Measurements from ENCODE around the gene STN1. TPM values are rescaled to one million over a fixed set of nuclear protein-coding genes. Genes with fewer than 3 reads are reported as not detected.

STN1 gene
- total and polyA plus RNA-seq, 7 donors = 15.3 to 22.7 (median 18.3) TPM

GRCh38 chr10:103949728-103950127, 31.7 kb upstream of the STN1 start:
- Histone ChIP-seq H3K36me3 (ENCODE audit: insufficient read depth in 1 of 2, low read depth in 1 of 2) (no peaks in the 10 kb centered on the region), H3K4me3 (no peak overlapping the region), H3K27ac (no peak overlapping the region), H3K4me1 (no peaks in the 10 kb centered on the region), H3K9me3 (no peaks in the 10 kb centered on the region), H3K27me3 (ENCODE audit: insufficient read depth in 3 of 3, low read length in 2 of 3) (no peaks in the 10 kb centered on the region)
- 73 to 77% (median 74%) methylated on average over 4 of the region's 4 CpGs for WGBS, 3 donors
- ATAC-seq = no peak
- intact Hi-C loops (cut with DNase I) = no loop called here
- TF ChIP-seq CTCF (IDR thresholded peaks at IDR 0.05) = no peak
- DNase-seq = no peak

DNA sequence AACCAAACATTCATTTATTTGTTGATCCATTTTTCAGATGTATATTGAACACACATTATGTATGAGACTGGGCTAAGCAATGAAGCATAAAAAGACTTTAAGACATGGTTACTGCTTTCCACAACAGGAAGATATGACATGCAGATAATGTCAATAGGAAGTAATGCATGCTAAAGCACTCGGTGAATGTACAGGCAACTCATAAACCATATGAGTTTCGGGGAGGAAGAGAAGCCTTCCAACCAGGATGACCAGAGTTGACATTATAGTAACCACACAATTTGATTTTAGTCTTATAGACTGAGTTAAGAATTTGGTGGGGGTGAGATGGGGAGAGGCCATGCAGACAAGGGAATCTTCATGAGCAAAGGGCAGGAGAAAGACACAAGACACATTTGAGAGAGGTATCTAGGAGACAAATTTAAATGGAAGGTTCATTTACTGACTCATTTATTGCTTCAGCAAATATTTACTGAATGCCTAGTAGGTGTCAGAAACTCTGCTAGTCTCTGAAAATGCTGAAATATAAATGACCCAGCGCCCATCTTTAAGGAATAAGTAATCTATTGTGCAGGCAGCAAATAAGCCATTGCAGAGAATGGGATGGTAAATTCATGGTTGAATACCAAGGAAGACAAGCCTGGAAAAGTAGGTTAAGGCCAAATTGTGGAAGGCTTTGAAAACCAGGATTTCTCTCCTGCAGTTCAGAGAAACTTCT, 30.0 kb upstream of the STN1 start:
- no peaks in the 10 kb centered on the region for H3K9me3 ChIP-seq
- WGBS, 3 donors = 83 to 89% (median 86%) methylated on average over 3 of the region's 3 CpGs
- H3K4me1 ChIP-seq = no peaks in the 10 kb centered on the region
- H3K4me3 ChIP-seq = no peak overlapping the region
- no peak for TF ChIP-seq CTCF (IDR thresholded peaks at IDR 0.05)
- no peak overlapping the region for H3K27ac ChIP-seq
- no peak for ATAC-seq
- no peaks in the 10 kb centered on the region for H3K36me3 ChIP-seq (ENCODE audit: insufficient read depth in 1 of 2, low read depth in 1 of 2)
- intact Hi-C loops (cut with DNase I) = no loop called here
- H3K27me3 ChIP-seq (ENCODE audit: insufficient read depth in 3 of 3, low read length in 2 of 3) = no peaks in the 10 kb centered on the region
- no peak for DNase-seq

- no peak for TF ChIP-seq CTCF (IDR thresholded peaks at IDR 0.05)
- Histone ChIP-seq H3K4me1 (no peaks in the 10 kb centered on the region), H3K9me3 (no peaks in the 10 kb centered on the region), H3K27ac (no peak overlapping the region), H3K36me3 (ENCODE audit: insufficient read depth in 1 of 2, low read depth in 1 of 2) (no peaks in the 10 kb centered on the region), H3K4me3 (no peak overlapping the region), H3K27me3 (ENCODE audit: insufficient read depth in 3 of 3, low read length in 2 of 3) (no peaks in the 10 kb centered on the region)
- intact Hi-C loops (cut with DNase I) = no loop called here
- WGBS, 3 donors = 61 to 70% (median 69%) methylated on average over 2 of the region's 2 CpGs
- no peak for ATAC-seq
- DNase-seq = no peak
Measured at GRCh38 chr10:103942866-103943265, 24.9 kb upstream of the STN1 start.

GRCh38 chr10:103941801-103942200, 23.8 kb upstream of the STN1 start:
- H3K27ac ChIP-seq = no peak overlapping the region
- 62 to 88% (median 63%) methylated on average over 2 of the region's 2 CpGs for WGBS, 3 donors
- ATAC-seq = no peak
- no peak overlapping the region for H3K4me3 ChIP-seq
- no peak for TF ChIP-seq CTCF (IDR thresholded peaks at IDR 0.05)
- intact Hi-C loops (cut with DNase I) = no loop called here
- no peaks in the 10 kb centered on the region for H3K27me3 ChIP-seq (ENCODE audit: insufficient read depth in 3 of 3, low read length in 2 of 3)
- H3K36me3 ChIP-seq (ENCODE audit: insufficient read depth in 1 of 2, low read depth in 1 of 2) = no peaks in the 10 kb centered on the region
- no peak for DNase-seq
- no peaks in the 10 kb centered on the region for H3K9me3 ChIP-seq
- no peaks in the 10 kb centered on the region for H3K4me1 ChIP-seq

GRCh38 chr10:103939522-103939921, 21.5 kb upstream of the STN1 start:
- intact Hi-C loops (cut with DNase I) = no loop called here
- DNase-seq (no peak), ATAC-seq (no peak)
- TF ChIP-seq CTCF (IDR thresholded peaks at IDR 0.05) = no peak
- no peaks in the 10 kb centered on the region for H3K36me3 ChIP-seq (ENCODE audit: insufficient read depth in 1 of 2, low read depth in 1 of 2)
- no peak overlapping the region for H3K27ac ChIP-seq
- no peaks in the 10 kb centered on the region for H3K9me3 ChIP-seq
- no peaks in the 10 kb centered on the region for H3K27me3 ChIP-seq (ENCODE audit: insufficient read depth in 3 of 3, low read length in 2 of 3)
- no peaks in the 10 kb centered on the region for H3K4me1 ChIP-seq
- H3K4me3 ChIP-seq = no peak overlapping the region
